Ureter (tissue), 1 donor: ENCODE results near the gene AMBN. TPM values are rescaled to one million over a fixed set of nuclear protein-coding genes. Genes with fewer than 3 reads are reported as not detected.
"Not testable (repeated sequence)": the region's sequence is repeated elsewhere in the genome, so short reads cannot be mapped to it uniquely, and the experiment has no call there.

Experiments used
- DNase-seq: peaks from one replicate; pipeline ENCODE4 v3.0.0-alpha.2; 2020; ENCODE audit warnings: low spot score
- total RNA-seq: library from RNA; stranded (reverse); gene quantifications from one replicate; pipeline ENCODE4 v1.2.4, GENCODE V29; 2023
- donor health status: DM: yes; HTN: yes; CAD: no.

AMBN gene
- total RNA-seq, 1 donor from 2014 or later: not detected

DNA sequence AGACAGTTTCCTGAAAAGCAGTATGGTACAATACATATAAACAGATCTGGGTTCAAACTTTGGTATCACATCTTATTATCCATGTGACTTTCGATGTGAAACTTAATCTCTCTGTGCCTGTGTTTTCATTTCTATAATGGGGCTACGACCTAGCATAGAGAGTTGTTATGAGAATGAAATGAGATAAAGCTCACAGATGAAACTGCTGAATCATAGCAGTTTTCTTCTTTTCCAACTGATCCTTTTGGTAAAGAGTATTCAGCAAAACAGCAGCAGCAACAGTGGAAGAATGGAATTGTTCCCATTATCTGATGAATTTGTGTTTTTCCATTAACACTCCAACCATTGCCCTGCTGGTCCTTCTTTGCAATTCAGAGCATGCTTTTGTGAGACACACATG lies 16.3 kb downstream of the AMBN start:
- DNase-seq: no peak

DNA sequence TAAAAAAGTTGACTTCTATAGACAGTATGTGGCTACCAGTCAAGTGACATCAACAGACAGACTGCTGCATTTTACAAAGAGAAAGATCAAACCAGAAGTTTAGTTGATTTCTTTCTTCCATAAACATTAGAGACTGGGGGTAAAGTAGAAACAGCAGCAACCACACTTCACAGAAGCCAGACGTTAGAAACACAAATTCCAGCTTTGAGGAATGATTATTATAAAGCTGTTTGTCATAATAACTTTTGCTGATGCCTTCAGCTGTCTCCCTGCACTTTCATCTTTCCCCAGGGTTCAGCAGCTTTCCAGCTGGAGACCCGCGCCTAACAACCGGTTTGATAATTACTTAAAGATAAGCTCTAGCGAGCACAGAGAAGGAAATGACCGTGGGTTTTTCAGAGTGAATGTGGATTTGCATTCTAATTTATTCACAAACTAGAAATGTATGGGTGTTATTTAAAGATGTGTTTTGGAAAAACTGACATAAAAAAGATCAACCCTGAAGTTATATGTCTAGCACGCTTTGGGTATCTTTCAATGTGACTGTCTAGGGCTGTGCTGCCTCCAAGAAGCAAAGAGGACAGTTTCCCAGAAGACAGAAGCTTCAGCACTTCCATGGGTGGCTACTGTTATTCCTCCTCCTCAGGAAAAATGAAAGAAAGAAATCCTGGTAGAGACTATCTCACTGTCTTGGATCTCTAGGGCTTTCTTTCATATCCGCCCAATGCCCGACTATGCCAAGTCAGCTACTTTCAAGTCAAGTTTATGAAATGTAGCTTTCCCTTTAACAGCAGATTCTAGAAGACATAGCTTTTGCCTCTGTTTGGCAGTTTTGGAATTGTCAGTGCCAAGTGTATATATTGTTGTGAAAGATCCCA lies 21.5 kb downstream of the AMBN start:
- no peak for DNase-seq

DNA sequence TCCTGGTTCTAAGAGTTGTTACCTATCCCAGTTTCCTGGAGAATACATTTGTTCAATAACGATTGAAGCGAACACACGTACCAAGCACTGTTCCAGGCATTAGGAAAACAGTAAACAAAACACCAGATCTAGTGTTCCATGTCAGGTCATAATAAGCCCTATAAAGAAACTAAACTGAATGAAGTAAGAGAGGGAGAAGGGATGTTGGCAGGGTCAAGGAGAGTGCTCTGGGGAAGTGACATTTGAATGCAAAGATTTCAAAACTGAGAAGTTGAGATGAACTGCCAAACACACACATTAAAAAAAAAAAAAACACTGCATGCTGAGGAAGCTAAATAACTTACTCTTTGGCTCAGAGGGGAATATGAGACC lies 22.1 kb downstream of the AMBN start:
- DNase-seq: no peak

DNA sequence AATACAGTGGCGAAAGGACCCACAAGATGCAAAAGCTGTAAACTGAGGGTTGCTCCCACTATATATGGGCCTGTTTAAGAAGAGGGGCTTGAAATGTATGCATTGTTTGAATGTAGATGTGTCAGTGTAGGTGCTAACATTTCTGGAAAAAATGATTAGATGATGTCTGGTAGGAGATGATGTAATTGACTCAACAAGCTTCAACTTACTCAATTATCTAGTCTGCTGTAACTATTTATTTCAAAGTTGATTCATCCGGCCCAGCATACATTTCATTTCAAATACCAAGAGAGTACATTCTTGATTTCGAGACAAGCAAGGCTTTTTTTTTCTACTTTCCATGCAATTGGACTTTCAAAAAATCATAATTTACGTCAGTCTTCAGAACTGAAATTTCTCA lies 27.2 kb downstream of the AMBN start:
- DNase-seq: no peak

DNA sequence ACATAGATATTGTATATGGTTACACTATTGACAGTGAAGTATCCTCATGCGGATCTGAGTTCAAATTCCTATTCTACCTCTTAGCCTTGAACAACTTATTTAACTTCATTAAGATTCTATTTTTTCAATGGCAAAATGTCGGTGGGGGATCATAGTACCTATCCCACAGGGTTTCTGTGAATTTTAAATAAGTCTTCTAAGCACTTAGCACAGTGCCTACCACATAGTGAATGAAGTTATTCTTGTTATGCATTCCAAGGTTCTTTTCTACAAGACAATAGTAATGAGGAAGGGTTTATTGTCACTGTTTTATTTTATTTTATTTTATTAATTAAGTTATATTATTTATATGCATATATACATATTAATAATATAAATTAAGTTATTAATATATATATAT lies 27.7 kb downstream of the AMBN start:
- no peak for DNase-seq

DNA sequence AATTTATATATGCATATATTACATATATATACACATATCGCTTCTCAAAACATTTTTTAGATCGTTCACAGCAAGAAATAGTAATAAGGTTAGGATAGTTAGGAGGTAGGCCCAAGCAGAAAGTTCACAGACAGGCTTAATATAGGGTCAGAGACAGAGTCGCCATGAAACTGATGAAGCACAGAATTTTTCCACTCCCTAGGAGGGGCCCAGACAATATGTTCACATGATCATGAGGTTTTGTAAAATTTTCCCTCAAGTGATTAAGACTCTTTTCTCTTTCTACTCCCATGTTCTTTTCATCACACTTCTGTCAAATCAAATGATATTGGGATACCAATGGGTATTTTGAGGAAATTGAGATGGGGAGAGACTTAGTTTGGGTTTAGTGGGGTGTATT lies 31.3 kb downstream of the AMBN start:
- no peak for DNase-seq

DNA sequence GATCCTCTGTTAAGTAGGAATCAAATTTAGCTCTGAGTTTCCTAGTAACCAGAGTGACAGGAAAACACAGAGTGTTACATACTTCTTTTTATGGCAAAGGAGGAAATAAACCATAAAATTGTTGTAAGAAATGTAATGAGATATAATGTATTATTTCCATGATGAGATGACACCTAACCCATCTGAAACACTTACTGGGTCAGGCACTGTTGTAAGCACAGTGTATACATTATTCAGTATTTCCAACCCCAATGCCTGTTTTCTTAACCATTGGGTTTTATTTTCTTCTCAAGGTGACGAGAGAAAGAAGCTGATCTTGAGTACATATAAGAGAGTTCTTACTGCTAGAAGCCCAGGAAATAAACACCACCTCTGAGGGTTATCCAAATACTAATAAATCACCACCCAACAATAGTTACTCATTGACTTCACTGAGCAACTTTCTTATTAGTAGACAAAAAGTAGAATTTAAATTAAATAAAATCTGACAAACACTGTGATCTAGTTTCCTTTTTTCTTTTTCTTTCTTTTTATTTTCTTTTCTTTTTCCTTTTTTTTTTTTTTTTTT lies 32.3 kb downstream of the AMBN start:
- no peak for DNase-seq

DNA sequence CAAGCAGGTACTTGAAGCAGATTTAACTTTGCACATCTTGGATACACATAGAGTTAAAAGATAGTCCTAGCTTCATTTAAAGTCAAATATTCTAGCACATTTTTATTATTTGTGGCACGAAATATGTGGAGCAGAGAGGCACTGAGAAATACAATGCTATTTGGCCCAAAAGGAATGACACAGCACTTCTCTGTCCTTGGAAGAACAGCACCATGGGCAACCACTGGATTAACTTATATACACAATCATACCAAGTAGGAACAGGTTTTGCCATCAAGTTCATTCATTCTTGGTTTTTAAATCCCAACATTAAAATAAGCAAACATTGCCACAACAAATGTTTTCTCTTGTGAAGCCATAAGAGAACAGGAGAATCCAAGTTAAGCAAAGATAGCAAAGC lies 35.6 kb downstream of the AMBN start:
- no peak for DNase-seq

DNA sequence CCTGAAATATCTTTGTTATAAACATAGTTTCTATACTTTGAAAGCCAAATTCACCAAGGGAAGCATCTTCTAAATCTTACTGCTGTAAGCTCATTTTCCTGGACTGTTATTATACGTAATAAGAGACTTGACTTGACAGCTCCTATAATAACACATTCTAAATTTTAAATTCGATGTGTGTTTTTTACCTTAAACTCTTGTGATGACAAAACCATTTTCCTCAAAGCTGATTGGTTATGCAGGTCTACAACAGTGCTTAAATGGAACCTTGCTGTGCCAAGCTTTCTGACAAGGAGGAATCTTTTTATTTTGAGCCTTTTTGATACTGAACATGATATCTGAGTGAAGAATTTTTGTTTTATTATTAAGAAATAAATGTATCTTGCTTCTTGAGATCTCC lies 36.4 kb downstream of the AMBN start, which contains the start of gene ENAM:
Gene ENAM (plus strand): TSS at position 301 of the 400 bp plus-strand sequence. CDS start 757 bp downstream, outside the sequence.
- DNase-seq: no peak

DNA sequence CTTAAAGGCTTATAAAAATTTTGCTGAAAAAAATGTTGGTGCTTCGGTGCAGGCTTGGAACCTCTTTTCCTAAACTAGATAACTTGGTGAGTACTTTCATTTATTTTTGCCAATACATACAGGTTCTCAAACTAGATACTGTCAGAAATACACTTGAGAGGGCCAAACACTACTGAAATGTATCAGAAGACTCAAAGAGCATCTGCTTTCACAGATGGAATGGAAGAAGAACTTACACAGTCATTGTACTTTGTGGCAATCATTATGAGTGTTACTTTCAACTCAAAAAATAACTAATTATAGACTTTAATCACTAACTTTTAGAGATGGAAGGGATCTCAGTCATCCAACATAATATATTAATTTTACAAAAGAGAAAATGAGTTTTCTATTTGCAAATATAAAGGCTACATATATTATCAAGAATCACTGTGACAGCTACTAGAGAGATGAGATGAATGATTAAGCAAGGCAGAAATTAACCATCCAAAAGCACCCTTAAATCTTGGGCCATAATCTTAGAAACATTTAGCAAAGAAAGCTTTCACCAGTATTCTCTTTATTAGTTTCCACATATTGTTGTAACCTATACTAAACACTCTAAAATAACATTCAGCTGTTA lies 37.5 kb downstream of the AMBN start:
- DNase-seq: no peak

DNA sequence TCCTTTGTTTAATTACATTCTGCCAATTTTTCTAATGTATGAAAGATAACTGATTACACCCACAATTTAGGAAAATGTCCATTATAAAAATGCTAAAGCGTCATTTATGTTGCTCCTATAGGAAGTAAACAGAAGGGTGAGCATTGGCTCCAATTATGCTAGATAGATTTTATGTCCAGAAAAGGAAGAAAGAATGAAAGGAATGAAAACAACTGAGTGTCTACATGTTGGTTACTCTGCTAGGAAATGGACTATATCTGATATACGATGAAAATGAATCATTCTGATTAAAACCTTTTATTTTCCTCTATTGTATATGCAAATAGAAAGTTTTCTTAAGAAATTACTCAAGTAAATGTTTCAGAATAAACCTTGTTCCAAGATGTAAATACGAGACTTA lies 38.1 kb downstream of the AMBN start:
- DNase-seq: no peak

DNA sequence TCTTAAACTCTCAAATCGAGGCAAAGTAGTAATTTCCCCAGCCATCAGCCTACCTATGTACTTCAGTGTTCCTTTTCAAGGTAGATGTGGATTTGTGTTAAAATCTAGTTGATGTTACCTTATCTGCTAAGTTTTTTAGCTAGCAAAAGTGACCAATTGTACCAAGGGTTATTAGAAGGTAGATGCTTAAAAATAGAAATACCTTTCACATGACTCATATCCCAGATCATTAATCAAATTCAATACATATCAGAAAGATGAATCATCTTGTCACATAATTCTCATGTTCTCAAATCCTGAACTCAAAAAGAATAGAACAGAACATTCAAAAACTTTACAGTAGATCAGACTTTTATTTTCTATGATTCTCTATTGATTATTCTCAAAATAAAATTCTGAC lies 40.0 kb downstream of the AMBN start:
- no peak for DNase-seq

DNA sequence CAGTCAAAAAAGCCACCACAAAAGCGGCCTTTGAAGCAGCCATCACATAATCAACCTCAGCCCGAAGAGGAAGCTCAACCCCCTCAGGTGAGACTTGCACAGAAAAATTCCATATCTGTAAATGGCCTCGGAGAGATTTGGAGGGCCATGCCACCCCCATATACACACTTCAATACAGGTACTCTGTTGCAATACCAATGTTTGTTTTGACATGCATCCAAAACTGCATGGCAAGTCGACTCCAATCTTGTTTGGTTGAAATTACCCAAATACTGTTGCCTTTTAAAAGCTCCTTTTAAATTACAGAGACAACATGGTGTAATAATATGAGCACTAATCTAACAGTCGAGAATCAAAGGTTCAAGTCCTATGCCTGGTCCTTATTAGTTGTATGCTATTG lies 42.4 kb downstream of the AMBN start:
- DNase-seq: no peak

DNA sequence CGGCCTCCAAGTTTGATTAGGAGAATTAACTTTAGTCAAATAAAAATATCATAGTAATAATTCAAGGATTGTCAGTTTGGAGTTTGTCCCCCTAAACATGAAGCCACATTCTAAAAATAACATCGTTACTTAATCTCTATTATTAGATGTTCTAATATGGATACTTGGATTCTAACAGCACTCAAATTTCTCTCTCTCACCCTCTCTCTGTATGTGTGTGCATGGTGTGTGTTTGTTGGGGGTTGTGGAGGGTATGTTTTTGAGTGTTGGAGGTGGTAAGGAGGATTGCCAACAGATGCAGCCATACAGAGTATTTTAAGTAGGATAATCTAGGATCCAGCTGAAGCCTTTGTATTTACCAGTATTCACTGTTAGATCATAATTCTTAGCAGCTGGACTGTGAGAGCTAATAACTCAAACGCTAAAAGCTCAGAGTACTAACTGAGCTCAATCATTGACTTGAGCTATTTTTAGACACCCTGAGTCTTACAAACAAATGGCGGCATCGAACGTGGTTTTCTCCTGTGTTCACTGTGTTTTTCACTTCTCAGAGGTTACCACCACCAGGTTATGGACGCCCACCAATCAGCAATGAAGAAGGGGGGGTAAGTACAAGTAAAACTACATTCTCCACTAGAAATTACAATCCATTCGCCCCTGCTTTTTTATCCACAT lies 45.3 kb downstream of the AMBN start:
- DNase-seq: no peak

DNA sequence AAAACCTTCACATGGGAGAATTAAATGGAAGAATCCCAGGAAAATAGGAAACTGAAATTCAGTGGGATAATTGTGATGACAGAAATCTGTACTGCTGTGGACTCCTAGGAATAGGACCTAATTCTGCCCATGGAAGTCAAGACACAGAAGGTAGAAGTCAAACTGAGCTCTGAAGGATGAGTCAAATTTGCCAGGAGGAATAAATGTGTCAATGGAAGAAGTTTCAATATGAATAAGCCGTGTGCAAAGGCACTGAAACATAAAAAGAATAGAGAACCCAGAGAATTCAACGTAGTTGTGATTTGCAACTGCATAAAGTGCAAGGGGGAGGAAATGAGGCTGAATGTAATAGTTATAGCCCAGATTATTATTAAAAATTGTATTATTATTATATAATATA lies 48.1 kb downstream of the AMBN start:
- DNase-seq: no peak

DNA sequence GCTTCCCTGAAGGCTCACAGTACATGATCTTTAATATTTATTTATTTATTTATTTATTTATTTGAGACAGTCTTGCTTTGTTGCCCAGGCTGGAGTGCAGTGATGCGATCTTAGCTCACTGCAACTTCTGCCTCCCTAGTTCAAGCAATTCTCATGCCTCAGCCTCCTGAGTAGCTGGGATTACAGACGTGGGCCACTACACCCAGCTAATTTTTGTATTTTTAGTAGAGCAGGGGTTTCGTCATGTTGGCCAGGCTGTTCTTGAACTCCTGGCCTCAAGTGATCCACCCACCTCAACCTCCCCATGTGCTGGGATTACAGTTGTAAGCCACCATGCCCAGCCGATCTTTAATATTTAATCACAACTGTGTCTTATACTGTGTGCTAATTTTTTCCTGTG lies 58.7 kb downstream of the AMBN start:
- not testable (repeated sequence) for DNase-seq

DNA sequence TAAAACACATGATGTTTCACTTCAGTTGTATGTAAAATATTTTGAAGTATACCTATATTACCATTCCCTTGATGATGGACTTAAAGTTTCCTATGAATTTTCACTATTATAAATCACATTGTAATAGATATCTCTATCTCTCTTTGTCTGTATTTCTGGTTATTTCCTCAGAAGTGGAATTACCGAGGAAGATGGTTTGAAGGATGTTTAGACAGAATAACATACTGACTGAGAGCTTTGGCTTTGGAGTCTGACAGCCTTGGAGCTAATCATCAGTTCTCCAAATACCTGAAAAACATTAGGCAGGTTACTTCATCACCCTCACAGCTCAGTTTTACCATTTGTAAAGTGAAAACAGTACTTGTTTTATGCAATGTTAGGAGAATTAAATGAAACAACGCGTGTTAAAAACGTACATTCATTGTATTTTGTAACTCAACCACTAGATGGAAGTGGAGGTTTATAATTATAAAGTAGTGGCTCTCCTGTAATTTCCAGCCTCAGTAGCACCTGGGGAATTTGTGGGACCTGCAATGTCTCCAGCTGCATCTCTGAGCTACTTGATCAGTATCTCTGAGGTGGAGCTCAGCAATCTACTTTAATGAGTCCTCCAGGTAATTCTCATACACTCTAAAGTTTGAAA lies 59.9 kb downstream of the AMBN start:
- DNase-seq: no peak

DNA sequence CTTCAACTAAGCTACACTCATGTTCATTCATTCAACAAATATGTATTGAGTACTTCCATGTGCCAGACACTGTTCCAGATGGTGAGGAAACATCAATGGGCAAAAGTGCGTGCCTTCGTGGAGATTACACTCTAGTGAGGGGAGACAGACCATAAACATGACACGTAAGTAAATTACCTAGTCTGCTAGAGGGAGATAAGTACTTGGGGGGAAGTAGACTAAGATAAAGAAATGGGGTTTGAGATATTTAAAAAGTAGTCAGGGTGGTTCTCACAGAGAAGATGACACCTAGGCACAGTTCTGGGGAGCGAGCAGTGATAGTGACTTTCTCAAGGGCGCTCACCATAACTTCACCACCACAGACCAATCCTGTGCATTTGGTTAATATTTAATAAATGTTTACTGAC lies 62.6 kb downstream of the AMBN start:
- no peak for DNase-seq
